GM10248 (cell line): ENCODE data around the gene TRIM32.

ENCODE experiments used
- CTCF ChIA-PET: fragments of 300-600 bp; sonication (Branson Sonifier 250); formaldehyde crosslinking; extraction: SDS; loops from one replicate; lab custom pipeline; 2021; ENCODE audit warnings: antibody characterized with exemption; lab: Yijun Ruan, JAX
- POLR2A ChIA-PET: fragments of 350-650 bp; sonication (Branson Sonifier 250); formaldehyde crosslinking; extraction: SDS; loops from one replicate; lab custom pipeline; 2020; ENCODE audit warnings: antibody characterized with exemption; lab: Yijun Ruan, JAX
- DNase-seq: peaks from one replicate; pipeline ENCODE4 v3.0.0; 2012; ENCODE audit errors: extremely low spot score
- TF ChIP-seq, protein P1 (sequence below): IDR thresholded peaks from 2 replicates; pipeline ENCODE4 v1.5.1; 2012; ENCODE audit warnings: mild to moderate bottlenecking, low read depth; ENCODE audit errors: extremely low read depth, missing control alignments, control extremely low read depth

Gene TRIM32

DNA sequence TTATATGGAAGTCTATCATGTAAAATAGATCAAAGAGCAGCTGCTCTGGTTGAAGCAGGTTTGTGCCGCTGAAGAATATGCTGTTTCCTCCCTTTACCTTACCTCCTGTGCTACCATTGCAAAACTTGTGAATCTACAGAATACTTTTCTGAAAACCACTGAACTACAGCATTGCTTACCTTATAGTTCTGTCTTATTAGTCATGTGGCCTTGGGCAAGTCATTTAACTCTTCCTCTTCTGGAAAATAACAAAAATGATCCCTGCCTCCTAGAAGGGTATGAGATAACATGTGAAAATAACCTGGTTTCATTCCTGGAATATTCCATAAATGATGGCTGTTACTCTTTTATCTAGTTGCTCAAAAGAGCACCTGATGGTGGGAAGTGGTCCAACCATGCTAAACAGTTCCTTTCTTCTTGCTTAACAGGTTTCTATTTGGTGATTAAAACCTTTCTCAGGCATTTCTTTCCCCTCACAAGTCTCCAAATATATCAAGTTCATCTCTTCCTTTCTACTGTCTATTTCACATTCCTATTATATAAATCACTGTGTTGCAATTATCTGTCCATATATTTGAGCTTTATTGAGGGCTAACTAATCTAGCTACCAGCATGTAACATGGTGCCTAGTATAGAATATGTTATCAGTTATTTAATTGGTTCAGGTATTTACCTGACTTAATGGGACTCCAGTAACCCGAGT lies 15.0 kb downstream of the TRIM32 start:
- no peak for DNase-seq
- CTCF ChIA-PET: interaction anchor here (1.4 kb wide), 1 partner anchor 9 kb away, joined by 3 read pairs; no protein-coding TSS in a partner anchor
- TF ChIP-seq, protein P1, sequence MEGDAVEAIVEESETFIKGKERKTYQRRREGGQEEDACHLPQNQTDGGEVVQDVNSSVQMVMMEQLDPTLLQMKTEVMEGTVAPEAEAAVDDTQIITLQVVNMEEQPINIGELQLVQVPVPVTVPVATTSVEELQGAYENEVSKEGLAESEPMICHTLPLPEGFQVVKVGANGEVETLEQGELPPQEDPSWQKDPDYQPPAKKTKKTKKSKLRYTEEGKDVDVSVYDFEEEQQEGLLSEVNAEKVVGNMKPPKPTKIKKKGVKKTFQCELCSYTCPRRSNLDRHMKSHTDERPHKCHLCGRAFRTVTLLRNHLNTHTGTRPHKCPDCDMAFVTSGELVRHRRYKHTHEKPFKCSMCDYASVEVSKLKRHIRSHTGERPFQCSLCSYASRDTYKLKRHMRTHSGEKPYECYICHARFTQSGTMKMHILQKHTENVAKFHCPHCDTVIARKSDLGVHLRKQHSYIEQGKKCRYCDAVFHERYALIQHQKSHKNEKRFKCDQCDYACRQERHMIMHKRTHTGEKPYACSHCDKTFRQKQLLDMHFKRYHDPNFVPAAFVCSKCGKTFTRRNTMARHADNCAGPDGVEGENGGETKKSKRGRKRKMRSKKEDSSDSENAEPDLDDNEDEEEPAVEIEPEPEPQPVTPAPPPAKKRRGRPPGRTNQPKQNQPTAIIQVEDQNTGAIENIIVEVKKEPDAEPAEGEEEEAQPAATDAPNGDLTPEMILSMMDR: no peak
- POLR2A ChIA-PET: no interaction called here

DNA sequence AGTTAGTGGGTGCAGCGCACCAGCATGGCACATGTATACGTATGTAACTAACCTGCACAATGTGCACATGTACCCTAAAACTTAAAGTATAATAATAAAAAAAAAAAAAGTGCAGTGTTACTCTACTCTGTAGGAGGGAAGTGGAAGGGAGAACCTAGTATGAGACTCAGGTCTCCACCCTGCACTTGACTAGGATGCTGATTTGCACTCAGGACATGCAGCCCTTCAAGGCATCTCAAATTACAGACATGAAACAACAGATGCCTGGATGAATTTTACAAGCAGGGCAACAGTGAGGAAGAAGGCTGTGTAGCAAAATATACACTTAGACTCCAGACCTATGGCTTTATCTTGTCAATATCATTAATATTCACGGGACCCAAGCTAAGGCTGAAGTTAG lies 16.5 kb downstream of the TRIM32 start:
- CTCF ChIA-PET: no interaction called here
- POLR2A ChIA-PET: no interaction called here
- no peak for DNase-seq
- TF ChIP-seq, protein P1: no peak

DNA sequence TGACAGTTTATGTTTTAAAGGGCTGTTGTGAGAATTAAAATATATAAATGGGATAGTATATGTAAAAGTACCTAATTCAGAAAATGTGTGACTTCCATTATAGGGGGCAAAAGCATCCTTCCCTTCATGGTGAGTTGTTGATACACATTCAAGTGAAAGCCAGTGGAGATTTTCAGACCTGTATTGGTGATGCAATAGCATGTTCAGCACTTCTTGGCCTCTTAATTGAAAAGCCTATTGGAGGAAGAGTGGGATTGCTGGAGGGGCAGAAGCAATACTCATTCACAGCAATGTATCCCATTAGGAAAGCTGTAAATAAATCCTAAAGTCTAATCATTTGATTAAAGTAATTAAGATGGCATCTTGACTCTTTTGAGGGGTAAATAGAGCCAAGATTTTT lies 17.4 kb downstream of the TRIM32 start:
- TF ChIP-seq, protein P1: no peak
- no peak for DNase-seq
- ChIA-PET POLR2A (no interaction called here), CTCF (interaction anchor here (1.2 to 1.4 kb wide), 2 partner anchors 9 to 11 kb away, joined by 4 read pairs; no protein-coding TSS in a partner anchor)

DNA sequence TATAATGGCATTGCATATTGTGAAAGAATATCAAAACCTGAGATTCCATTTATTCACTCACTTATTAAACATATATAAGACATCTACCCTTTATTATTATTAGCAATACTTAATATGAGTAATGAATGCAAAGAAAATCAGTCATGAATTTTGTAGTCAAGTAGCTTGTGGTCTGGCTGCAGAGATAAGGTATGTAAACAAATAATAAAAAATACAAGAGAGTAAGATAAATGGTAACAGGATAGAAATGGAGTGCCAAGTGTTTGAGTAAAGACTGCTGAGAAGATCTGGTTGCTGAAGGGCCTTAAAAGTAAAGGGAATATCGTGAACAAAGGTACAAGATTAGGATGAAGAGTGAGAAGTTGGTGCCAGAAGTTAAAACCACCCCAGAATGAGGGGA lies 18.4 kb downstream of the TRIM32 start:
- POLR2A ChIA-PET: no interaction called here
- CTCF ChIA-PET: interaction anchor here (1.0 to 1.4 kb wide), 2 partner anchors 12 to 15 kb away, joined by 3 to 4 read pairs; no protein-coding TSS in a partner anchor
- TF ChIP-seq, protein P1: no peak
- DNase-seq: no peak

DNA sequence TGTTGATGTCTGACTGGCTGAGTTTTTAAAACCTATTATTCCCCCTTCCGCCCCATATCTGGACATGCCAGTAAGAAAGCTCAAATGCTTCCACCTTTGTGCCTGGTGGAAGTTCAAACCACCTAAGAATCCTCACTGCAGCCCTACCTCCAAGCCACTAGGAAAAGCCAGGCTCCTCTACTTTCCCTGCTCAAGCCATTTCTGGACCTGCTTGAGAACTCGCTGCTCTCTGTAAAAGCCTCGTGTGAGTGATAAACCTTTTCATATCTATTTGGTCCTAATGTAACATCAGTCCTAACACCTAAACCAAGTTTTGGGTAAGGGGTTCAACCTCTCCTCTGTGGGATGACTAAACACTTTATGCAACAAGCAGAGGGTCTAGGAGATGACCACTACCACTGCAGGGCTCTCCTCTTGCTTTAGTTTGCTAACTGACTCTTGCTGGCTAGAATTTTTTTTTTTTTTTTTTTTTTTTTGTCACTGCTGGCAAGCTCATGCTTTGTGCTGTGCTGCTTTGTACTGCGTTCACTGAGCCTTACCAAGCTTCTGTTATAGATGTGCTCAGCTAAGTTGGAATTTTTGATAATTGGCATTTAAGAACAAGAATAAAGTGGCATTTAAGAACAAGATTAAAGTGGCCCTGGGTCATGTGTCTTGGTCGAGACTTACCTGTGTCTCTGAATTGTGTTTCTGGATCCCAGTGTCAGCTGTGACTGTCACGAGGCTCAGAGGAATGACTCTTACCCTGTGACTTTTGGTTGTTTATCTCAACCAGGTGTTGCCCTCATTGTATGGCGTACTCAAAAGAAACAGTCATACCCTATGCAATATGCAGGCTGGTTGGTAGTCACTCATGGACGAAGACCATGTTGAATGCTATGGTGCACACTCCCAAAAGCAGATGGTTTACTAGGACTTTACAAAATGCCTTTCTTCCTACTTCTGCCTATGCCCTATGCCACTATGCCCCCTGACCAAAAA lies 19.5 kb downstream of the TRIM32 start:
- TF ChIP-seq, protein P1: no peak
- CTCF ChIA-PET: no interaction called here
- POLR2A ChIA-PET: no interaction called here
- DNase-seq: no peak

DNA sequence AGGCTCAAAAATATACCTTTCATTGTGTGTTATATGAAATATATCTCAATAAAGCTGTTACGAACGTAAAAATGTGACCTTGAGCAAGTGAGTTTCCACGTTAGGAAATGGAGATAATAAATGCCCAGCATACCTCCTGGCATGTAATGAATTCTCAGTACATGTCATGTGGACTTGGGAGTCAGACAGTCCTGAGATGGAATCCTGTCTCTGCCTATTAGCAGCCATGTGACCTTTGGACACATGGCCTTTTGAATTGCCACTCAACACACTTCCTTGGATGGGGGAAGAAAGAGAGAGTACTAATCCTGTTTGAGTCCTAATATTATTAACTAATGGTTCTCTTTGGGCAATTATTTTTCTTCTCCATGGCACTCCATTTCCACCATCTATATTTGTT lies 25.7 kb downstream of the TRIM32 start:
- ChIA-PET POLR2A (no interaction called here), CTCF (interaction anchor here (1.6 to 2.5 kb wide), 2 partner anchors 8 to 24 kb away, joined by 4 to 7 read pairs; no protein-coding TSS in a partner anchor)
- TF ChIP-seq, protein P1: no peak
- no peak for DNase-seq
